HFF-Myc (cell line): ENCODE data around the gene CNOT6L.

Source experiments
- DNase-seq: peaks from one replicate; pipeline ENCODE4 v3.0.0-alpha.2; 2011; ENCODE audit warnings: low read depth; ENCODE audit errors: extremely low read depth
- H3K4me3 ChIP-seq: replicated peaks from 2 replicates; pipeline ENCODE4 v1.5.1; 2011; ENCODE audit warnings: low read depth, mild to moderate bottlenecking, control low read depth, low read length
- TF ChIP-seq, protein P1 (sequence below): IDR thresholded peaks from 2 replicates; pipeline ENCODE4 v1.5.1; 2012; ENCODE audit warnings: mild to moderate bottlenecking, low read depth, low read length, control low read depth; ENCODE audit errors: missing control alignments

Gene CNOT6L

DNA sequence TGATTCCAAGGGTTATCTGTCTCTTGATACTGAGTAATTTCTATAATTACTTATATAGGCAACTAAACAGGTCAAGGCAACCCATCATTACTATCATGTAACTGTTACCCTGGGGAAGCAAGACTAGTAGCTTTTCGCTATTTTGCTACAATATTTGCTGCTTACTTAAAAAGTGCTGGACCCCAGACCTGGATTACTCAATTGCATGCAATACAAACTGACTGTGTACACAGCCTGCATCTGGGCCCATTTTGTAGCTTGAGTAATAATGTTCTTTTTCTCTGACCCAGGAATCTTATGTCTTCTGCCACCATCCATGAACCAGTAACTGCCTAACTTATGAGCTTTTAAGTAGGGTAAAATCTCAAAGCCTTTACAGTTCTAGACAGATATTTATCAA, 53.4 kb downstream of the CNOT6L start:
- DNase-seq: no peak
- H3K4me3 ChIP-seq: no peak overlapping the region
- TF ChIP-seq, protein P1, sequence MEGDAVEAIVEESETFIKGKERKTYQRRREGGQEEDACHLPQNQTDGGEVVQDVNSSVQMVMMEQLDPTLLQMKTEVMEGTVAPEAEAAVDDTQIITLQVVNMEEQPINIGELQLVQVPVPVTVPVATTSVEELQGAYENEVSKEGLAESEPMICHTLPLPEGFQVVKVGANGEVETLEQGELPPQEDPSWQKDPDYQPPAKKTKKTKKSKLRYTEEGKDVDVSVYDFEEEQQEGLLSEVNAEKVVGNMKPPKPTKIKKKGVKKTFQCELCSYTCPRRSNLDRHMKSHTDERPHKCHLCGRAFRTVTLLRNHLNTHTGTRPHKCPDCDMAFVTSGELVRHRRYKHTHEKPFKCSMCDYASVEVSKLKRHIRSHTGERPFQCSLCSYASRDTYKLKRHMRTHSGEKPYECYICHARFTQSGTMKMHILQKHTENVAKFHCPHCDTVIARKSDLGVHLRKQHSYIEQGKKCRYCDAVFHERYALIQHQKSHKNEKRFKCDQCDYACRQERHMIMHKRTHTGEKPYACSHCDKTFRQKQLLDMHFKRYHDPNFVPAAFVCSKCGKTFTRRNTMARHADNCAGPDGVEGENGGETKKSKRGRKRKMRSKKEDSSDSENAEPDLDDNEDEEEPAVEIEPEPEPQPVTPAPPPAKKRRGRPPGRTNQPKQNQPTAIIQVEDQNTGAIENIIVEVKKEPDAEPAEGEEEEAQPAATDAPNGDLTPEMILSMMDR: no peak

GRCh38 chr4:77762531-77762930, 56.6 kb downstream of the CNOT6L start:
- DNase-seq: no peak
- no peak overlapping the region for H3K4me3 ChIP-seq
- TF ChIP-seq, protein P1: no peak

DNA sequence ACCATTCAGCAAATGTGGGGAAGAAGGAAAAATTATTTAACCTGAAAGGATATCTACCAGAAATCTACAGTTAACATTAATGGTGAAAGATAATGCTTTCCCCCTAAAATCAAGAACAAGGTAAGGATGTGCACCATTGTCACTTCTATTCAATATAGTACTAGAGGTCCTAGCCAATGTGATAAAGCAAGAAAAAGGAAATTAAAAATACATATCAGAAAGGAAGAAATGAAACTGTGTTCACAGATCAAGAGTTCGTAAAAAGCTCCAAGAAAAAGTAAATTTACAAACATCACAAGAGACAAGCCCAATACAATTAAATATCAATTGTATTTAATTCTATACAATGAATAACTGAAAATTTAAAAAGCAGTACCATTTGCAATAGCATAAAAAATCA, 57.6 kb downstream of the CNOT6L start:
- TF ChIP-seq, protein P1: no peak
- no peak for DNase-seq

GRCh38 chr4:77758804-77759203, 60.4 kb downstream of the CNOT6L start:
- no peak for DNase-seq
- TF ChIP-seq, protein P1: no peak
- H3K4me3 ChIP-seq: no peak overlapping the region

More for the DNA sequence above, 57.6 kb downstream of the CNOT6L start:
- no peak overlapping the region for H3K4me3 ChIP-seq

DNA sequence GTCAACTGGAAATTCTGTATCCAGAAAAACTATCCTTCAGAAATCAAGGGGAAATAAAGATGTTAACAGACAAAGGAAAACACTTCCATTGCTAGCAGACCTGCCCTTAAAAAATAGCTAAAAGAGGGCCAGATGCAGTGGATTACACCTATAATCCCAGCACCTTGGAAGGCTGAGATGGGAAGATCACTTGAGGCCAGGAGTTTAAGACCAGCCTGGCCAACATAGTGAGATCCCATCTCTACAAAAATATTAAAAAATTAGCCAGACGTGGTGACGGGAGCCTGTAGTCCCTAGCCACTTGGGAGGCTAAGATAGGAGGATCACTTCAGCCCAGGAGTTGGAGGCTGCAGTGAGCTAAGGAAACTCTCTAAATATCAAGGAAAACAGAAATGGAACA, 67.4 kb downstream of the CNOT6L start:
- no peak for DNase-seq
- TF ChIP-seq, protein P1: no peak
- H3K4me3 ChIP-seq: no peak overlapping the region

DNA sequence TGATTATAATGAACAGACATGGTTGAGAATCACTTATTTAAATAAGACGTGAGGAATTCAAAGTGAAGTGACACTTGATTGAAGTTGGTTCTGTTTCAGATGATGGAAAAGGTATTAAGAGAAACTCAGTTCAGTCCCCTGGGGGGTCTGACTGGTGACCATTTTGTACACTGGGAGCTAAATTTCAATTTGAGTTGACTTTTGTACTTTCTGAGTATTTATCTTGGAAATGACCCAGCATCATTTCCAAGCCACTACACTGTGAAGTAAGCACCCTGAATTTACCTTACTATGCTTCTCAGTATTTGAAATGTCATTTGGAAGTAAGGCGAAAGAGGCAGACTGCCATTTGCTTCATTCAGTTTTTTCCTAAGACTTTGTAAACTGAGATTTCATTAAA, 73.4 kb downstream of the CNOT6L start:
- no peak overlapping the region for H3K4me3 ChIP-seq
- TF ChIP-seq, protein P1: no peak
- no peak for DNase-seq

DNA sequence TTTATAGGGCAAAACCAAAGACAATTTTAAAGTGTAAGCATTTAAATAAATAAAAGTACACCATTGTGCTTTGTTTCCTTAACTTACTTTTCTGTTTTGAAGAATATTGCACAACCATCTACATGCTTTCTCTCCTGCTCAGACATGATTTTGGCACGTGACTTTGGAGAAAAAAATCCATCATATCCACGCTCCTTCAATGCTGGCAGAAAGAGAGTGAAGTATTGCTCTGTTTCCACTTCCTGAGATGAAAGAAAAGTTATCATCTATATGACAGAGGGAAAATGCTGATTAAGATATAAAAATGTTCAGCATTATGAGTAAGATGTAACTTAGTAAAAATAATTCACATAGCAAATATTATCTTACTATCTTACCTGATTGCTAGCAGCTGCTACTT, 77.1 kb downstream of the CNOT6L start:
- no peak overlapping the region for H3K4me3 ChIP-seq
- DNase-seq: no peak
- TF ChIP-seq, protein P1: no peak
